BJ (cell line): ENCODE results near the gene SATB2. TPM values are rescaled to one million over a fixed set of nuclear protein-coding genes. Genes with fewer than 3 reads are reported as not detected.

Experiments used
- CTCF ChIA-PET: fragments of 350-600 bp; formaldehyde crosslinking; extraction: SDS; loops from one replicate; lab custom pipeline; 2021; ENCODE audit warnings: antibody characterized with exemption, inconsistent platforms; lab: Yijun Ruan, JAX
- POLR2A ChIA-PET: fragments of 300-600 bp; sonication (Branson Sonifier 250); formaldehyde crosslinking; extraction: SDS; loops from one replicate; lab custom pipeline; 2021; ENCODE audit warnings: antibody characterized with exemption; lab: Charles Lee
- DNase-seq: peaks from one replicate; pipeline ENCODE4 v3.0.0-alpha.2; 2011; ENCODE audit warnings: low read depth
- H3K27me3 ChIP-seq: 2 replicates; pipeline ENCODE4 v1.6.0; 2011; ENCODE audit warnings: low read length; ENCODE audit not compliant: control insufficient read depth, insufficient read depth
- H3K36me3 ChIP-seq: 2 replicates; pipeline ENCODE4 v1.5.1; 2011; ENCODE audit warnings: low read length; ENCODE audit not compliant: control insufficient read depth, insufficient read depth
- H3K4me3 ChIP-seq: 2 replicates; pipeline ENCODE4 v1.5.1; 2011; ENCODE audit warnings: low read depth, mild to moderate bottlenecking, control low read depth, low read length
- CTCF ChIP-seq: IDR thresholded peaks from 2 replicates; pipeline ENCODE4 v1.5.1; 2011; ENCODE audit warnings: low read depth, mild to moderate bottlenecking, control low read depth, inconsistent platforms, low read length, moderate library complexity; ENCODE audit not compliant: insufficient read depth
- polyA plus RNA-seq: library from polyadenylated mRNA; depleted of rRNA; stranded (reverse); fragments of >200 nt; gene quantifications from 2 replicates; pipeline ENCODE4 v1.2.3, GENCODE V29; 2011

SATB2 gene
- polyA plus RNA-seq, 1 experiment, result 4.8 TPM

- peaks cover 1% of the 10 kb centered on the region; the same call in 1 of the 2 replicates for H3K36me3 ChIP-seq
- ChIA-PET CTCF (interaction anchor here (0.6 to 1.3 kb wide), 3 partner anchors 26 to 53 kb away, joined by 3 read pairs; no protein-coding TSS in a partner anchor), POLR2A (no interaction called here)
- DNase-seq, result no peak
- H3K4me3 ChIP-seq, result no peak overlapping the region
- no peaks in the 10 kb centered on the region for H3K27me3 ChIP-seq
- TF ChIP-seq CTCF, result no peak
These were observed 47.8 kb downstream of the SATB2 start for GRCh38 chr2:199409759-199410529.

GRCh38 chr2:199407421-199407820, 50.3 kb downstream of the SATB2 start:
- Histone ChIP-seq H3K27me3 (no peaks in the 10 kb centered on the region), H3K4me3 (no peak overlapping the region), H3K36me3 (no peaks in the 10 kb centered on the region)
- TF ChIP-seq CTCF, result no peak
- CTCF ChIA-PET, result no interaction called here
- no peak for DNase-seq
- POLR2A ChIA-PET, result no interaction called here

- H3K36me3 ChIP-seq, result no peaks in the 10 kb centered on the region
- DNase-seq, result no peak
- ChIA-PET CTCF (interaction anchor here (0.6 to 1.4 kb wide), 3 partner anchors 8 to 38 kb away, joined by 3 to 5 read pairs (median 3); no protein-coding TSS in a partner anchor), POLR2A (no interaction called here)
- H3K4me3 ChIP-seq, result no peak overlapping the region
- TF ChIP-seq CTCF, result peak; percentile 16; the same call in 1 of the 2 replicates
- no peaks in the 10 kb centered on the region for H3K27me3 ChIP-seq
These were observed 52.5 kb downstream of the SATB2 start for GRCh38 chr2:199405241-199405640.

- H3K27me3 ChIP-seq, result no peaks in the 10 kb centered on the region
- no peak for TF ChIP-seq CTCF
- CTCF ChIA-PET, result interaction anchor here (0.6 to 1.4 kb wide), 3 partner anchors 8 to 38 kb away, joined by 3 to 5 read pairs (median 3); no protein-coding TSS in a partner anchor
- H3K36me3 ChIP-seq, result no peaks in the 10 kb centered on the region
- DNase-seq, result no peak
- H3K4me3 ChIP-seq, result no peak overlapping the region
- POLR2A ChIA-PET, result no interaction called here
These were observed 52.9 kb downstream of the SATB2 start for GRCh38 chr2:199404841-199405240.

GRCh38 chr2:199395311-199395710, 62.4 kb downstream of the SATB2 start:
- DNase-seq, result no peak
- Histone ChIP-seq H3K4me3 (no peak overlapping the region), H3K27me3 (no peaks in the 10 kb centered on the region), H3K36me3 (no peaks in the 10 kb centered on the region)
- POLR2A ChIA-PET, result no interaction called here
- CTCF ChIA-PET, result no interaction called here
- no peak for TF ChIP-seq CTCF
